Measurements from ENCODE around the gene CPZ. TPM values are rescaled to one million over a fixed set of nuclear protein-coding genes. Genes with fewer than 3 reads are reported as not detected.

CPZ gene
- total and polyA plus RNA-seq, 10 of the 15 experiments (the other 5 are each of a cell fraction or from before 2014, with no cell fraction given), result not detected

GRCh38 chr4:8639777-8640720, 47.5 kb downstream of the CPZ start:
- 46% methylated on average over 26 of the region's 26 CpGs for WGBS (ENCODE audit: insufficient coverage, insufficient replicate concordance, low lambda C conversion rate, missing lambda C conversion rate)
- Histone ChIP-seq H3K9me3 (replicated peaks; ENCODE audit: control insufficient read depth, insufficient read depth, low read length) (no peaks in the 10 kb centered on the region), H3K4me3 (no peak overlapping the region), H3K4me2 (ENCODE audit: control insufficient read depth, insufficient read depth) (no peak overlapping the region), H3K36me3 (ENCODE audit: control insufficient read depth in 2 of 2, insufficient read depth in 2 of 2, low read length in 1 of 2) (no peaks in the 10 kb centered on the region), H3K27ac (ENCODE audit: control insufficient read depth, insufficient read depth) (no peak overlapping the region), H4K20me1 (ENCODE audit: control insufficient read depth, insufficient read depth) (no peaks in the 10 kb centered on the region), H3K9ac (ENCODE audit: control insufficient read depth, insufficient read depth, low read length) (no peak overlapping the region), H3K79me2 (ENCODE audit: control insufficient read depth, insufficient read depth, low read length) (no peaks in the 10 kb centered on the region), H2AFZ (ENCODE audit: control insufficient read depth, low read depth, low read length) (no peak overlapping the region), H3K27me3 (replicated peaks in 1 of 2; ENCODE audit: control insufficient read depth in 2 of 2, insufficient read depth in 2 of 2, low read length in 1 of 2) (no peaks in the 10 kb centered on the region; a peak in 1 of 4 replicates), H3K4me1 (ENCODE audit: control insufficient read depth, insufficient read depth, low read length) (no peaks in the 10 kb centered on the region)
- ChIA-PET RAD21 (ENCODE audit: unreplicated experiment) (no interaction called here), POLR2A (no interaction called here), SMC1A (ENCODE audit: uncharacterized antibody, unreplicated experiment) (no interaction called here), CTCF (no interaction called here)
- ATAC-seq, result no peak
- no TSS peak for BruUV-seq (replicated peaks)
- intact Hi-C loops (cut with micrococcal nuclease; ENCODE audit: unreplicated experiment), result no loop called here
- TF ChIP-seq ZNF622 (IDR thresholded peaks at IDR 0.05), result no peak
- no peak for TF ChIP-seq EP300 (IDR thresholded peaks at IDR 0.05; ENCODE audit: borderline replicate concordance in 1 of 2, control insufficient read depth in 1 of 2, low read depth in 2 of 2, low read length in 2 of 2)
- no peak for TF ChIP-seq RUNX3 (IDR thresholded peaks at IDR 0.05; ENCODE audit: low read length)
- no peak for TF ChIP-seq CHD1 (IDR thresholded peaks at IDR 0.05; ENCODE audit: low read depth, low read length)
- no peak for TF ChIP-seq HDAC6 (IDR thresholded peaks at IDR 0.05; ENCODE audit: unreplicated experiment)
- no peak for TF ChIP-seq CUX1 (IDR thresholded peaks at IDR 0.05; ENCODE audit: insufficient replicate concordance, low read depth, low read length)
- TF ChIP-seq E4F1 (IDR thresholded peaks at IDR 0.05; ENCODE audit: borderline replicate concordance, partially characterized antibody), result no peak
- no peak for TF ChIP-seq CEBPZ (IDR thresholded peaks at IDR 0.05; ENCODE audit: low read depth, low read length)
- TF ChIP-seq RBBP5 (conservative IDR thresholded peaks at IDR 0.05), result no peak
- TF ChIP-seq SP1 (IDR thresholded peaks at IDR 0.05; ENCODE audit: low read depth, low read length), result no peak
- TF ChIP-seq SMAD5 (IDR thresholded peaks at IDR 0.05; ENCODE audit: low read depth), result no peak
- in situ Hi-C loops (cut with MboI), result no loop called here
- FAIRE-seq, result no peak
- DNase-seq (ENCODE audit: low read depth, low spot score), result no peak

Measured in GM12878 (cell line).